C4-2B (cell line): ENCODE data around the gene KCNA5.

Experiments
- H3K27ac ChIP-seq: fragments of 450-650 bp; 2 replicates; pipeline ENCODE4 v1.5.1; 2017
- ZFX ChIP-seq: fragments of 450-650 bp; IDR thresholded peaks from 2 replicates; pipeline ENCODE4 v1.6.1; 2017
- TF ChIP-seq, protein P1 (sequence below): fragments of 450-650 bp; conservative IDR thresholded peaks from 2 replicates; pipeline ENCODE4 v1.5.1; 2017; ENCODE audit warnings: mild to moderate bottlenecking

KCNA5 gene

DNA sequence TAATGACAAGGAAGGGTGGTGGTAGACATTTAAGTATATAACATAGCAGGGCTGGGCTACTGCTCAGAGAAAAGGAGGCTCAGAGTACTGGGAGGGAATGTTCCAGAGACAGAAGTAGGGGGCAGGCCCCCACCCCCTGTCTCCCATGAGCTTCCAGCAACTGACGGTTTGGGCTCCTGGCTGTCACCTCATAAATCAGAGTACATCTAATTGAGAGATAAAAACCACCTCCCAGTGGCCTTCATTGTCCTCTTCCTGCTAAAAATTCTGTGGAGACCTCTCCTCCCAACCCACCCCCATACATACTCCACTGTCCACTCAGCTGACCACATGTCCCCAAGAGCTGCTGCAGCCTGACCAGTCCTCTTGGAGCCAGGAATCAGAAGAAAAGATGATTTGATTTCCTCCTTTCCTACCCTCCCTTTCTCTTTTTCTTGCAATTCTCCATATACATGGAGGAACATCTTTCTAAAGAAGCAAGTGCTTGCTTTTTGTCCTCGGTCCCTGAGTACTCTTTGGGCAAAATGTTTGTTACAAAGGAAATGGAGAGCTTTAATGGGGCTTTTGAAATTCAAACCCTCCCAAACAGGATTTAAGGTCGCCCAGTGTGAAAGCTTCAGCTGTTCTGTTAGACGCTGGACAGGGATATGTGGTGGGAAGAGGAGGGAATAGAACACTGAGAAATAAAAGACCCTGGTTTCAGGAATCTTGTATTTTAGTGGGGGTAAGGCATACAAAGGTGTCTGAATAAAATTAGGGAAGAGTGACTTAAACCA lies 16.4 kb upstream of the KCNA5 start:
- TF ChIP-seq, protein P1, sequence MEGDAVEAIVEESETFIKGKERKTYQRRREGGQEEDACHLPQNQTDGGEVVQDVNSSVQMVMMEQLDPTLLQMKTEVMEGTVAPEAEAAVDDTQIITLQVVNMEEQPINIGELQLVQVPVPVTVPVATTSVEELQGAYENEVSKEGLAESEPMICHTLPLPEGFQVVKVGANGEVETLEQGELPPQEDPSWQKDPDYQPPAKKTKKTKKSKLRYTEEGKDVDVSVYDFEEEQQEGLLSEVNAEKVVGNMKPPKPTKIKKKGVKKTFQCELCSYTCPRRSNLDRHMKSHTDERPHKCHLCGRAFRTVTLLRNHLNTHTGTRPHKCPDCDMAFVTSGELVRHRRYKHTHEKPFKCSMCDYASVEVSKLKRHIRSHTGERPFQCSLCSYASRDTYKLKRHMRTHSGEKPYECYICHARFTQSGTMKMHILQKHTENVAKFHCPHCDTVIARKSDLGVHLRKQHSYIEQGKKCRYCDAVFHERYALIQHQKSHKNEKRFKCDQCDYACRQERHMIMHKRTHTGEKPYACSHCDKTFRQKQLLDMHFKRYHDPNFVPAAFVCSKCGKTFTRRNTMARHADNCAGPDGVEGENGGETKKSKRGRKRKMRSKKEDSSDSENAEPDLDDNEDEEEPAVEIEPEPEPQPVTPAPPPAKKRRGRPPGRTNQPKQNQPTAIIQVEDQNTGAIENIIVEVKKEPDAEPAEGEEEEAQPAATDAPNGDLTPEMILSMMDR, result no peak
- no peak for TF ChIP-seq ZFX
- H3K27ac ChIP-seq, result no peak overlapping the region

DNA sequence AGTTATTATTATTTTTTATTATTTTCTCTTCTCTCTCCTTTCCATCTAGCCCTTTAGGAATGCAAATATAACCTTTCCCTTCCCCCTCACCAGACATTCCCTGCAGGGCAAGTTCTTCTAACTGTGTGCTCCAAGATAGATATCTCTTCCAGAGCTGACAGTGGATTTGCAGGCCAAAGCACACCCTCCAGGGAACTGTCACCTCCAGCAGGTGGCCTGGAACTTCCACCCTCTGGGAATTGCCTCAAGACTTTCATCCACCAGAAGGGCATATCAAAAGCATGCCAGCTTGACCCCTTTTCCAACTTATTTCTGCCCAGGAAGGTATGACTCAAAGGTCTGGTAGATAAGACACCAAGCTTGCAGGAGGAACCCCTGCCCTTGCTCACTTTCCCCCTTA lies 13.6 kb upstream of the KCNA5 start:
- TF ChIP-seq ZFX, result no peak
- TF ChIP-seq, protein P1, result no peak
- no peak overlapping the region for H3K27ac ChIP-seq

DNA sequence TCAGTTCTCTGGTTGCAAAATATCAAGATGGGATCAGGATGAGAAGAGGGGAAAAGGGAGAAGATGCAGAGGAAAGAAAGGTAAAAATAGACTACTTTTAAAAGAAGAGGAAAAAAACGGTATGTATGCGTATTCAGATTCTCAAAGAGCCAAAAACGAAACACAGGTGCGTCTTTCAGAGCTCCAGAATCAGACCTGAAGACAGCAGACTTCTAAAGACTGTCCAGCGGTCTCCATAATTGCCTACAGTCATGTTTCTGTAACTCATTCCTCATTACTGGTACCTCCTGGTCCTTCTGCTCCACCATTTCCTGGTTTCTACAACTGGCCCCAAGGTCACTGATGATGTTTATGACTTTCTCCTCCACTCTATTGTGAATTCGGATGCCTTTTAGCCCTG lies 12.4 kb upstream of the KCNA5 start:
- TF ChIP-seq, protein P1, result no peak
- no peak for TF ChIP-seq ZFX
- no peak overlapping the region for H3K27ac ChIP-seq

DNA sequence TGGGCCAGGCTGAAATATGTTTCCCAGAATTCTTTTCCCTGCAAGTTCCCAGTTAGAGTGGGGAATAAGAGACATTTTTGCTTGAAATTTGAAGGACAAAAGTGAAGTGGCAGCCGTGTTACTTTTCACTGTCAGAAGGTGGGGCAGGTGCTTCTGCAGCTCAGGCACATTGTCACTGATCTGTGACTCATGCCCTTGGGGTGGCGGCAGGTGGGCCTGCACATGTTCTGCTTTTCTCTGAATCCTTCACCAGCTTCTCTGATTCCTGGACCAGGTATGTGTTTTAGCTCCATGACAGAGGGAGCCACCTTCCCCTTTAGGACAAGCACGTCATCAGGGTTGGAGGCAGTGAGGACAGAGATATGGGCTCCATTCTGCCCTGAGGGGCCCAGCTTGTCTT lies 11.7 kb upstream of the KCNA5 start:
- TF ChIP-seq ZFX, result no peak
- TF ChIP-seq, protein P1, result no peak
- no peak overlapping the region for H3K27ac ChIP-seq

DNA sequence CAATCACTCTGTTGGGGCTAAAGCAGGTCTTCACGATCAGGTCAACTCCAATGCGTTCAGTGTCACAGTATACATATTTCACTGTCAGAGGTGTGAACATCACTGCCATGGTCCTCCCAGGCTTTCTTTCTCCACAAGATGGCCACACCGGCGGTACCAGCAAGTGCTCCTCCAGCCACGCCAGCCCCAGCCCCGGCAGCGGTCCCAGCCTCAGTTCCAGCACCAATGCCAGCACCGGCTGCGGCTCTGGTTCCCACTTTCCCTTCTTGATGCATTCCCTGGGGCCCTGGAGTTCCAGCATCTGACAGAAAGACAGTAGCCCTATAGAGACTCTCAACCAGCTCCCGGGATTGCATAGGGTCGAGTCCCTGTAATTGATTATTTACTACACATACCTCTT lies 10.9 kb upstream of the KCNA5 start:
- H3K27ac ChIP-seq, result no peak overlapping the region
- TF ChIP-seq ZFX, result no peak
- TF ChIP-seq, protein P1, result no peak

DNA sequence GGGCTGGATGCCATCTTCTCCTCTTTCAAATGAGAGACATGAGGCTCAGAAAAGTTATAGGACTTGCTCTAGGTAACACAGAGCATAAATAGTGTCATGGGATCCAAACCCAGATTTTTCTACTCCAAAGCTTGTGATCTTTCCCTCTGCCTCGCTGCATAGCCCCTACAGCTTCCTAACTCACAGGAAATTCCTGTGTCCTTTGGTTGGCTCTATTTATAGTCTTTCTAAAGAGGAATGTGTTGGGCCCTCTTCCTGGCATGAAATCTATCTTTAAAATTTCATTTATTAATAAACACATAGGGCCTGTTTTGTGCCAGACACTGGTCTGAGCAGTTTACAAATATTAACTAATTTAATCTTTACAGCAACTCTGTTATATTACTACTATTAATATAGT lies 9.8 kb upstream of the KCNA5 start:
- no peak overlapping the region for H3K27ac ChIP-seq
- TF ChIP-seq, protein P1, result no peak
- TF ChIP-seq ZFX, result no peak

DNA sequence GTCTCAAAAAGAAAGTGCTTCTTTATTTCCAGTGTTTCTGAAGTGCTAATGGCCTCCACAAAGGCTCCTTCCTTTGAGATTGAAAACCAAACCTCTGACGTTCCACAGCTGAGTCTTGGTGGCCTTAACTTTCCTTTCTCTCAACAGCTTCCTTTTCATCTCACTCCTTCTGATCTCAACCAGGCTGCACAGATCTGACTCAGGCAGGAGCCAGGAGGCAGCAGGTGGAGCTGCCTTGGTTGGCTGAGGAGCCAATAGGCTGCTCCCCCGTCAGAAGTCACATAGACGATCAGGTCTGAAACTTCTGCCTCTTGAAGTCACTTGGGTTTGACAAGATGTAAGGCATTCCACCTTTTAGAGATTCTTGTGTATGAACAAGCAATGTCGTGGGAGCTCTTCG lies 9.1 kb upstream of the KCNA5 start:
- no peak overlapping the region for H3K27ac ChIP-seq
- TF ChIP-seq, protein P1, result no peak
- no peak for TF ChIP-seq ZFX
